Measurements from ENCODE around the gene FOXO3. TPM values are rescaled to one million over a fixed set of nuclear protein-coding genes. Genes with fewer than 3 reads are reported as not detected.
"Not testable (repeated sequence)": the region's sequence is repeated elsewhere in the genome, so short reads cannot be mapped to it uniquely, and the experiment has no call there.

The FOXO3 gene
- total and polyA plus RNA-seq, 3 donors from 2014 or later = 27.5 to 112 (median 81.5) TPM

- intact Hi-C loops (cut with DNase I; ENCODE audit: low total_unique reads) = no loop called here
- peaks cover 28% of the 10 kb centered on the region for H3K4me1 ChIP-seq
- TF ChIP-seq CTCF (IDR thresholded peaks at IDR 0.05) (no peak), POLR2A (IDR thresholded peaks at IDR 0.05) (no peak)
- no peaks in the 10 kb centered on the region for H3K9me3 ChIP-seq
- no peaks in the 10 kb centered on the region for H3K36me3 ChIP-seq (ENCODE audit: low read depth, missing control alignments)
- no peak for DNase-seq
- no peak overlapping the region for H3K4me3 ChIP-seq
- 76% methylated on average over 4 of the region's 4 CpGs for WGBS, 2 donors
- H3K27ac ChIP-seq = no peak overlapping the region
- no peaks in the 10 kb centered on the region for H3K27me3 ChIP-seq
Observed at GRCh38 chr6:108660251-108660650, 99.5 kb downstream of the FOXO3 start.

- no peak for TF ChIP-seq POLR2A (IDR thresholded peaks at IDR 0.05)
- TF ChIP-seq CTCF (IDR thresholded peaks at IDR 0.05) = no peak
- Histone ChIP-seq H3K4me3 (no peak overlapping the region), H3K9me3 (no peaks in the 10 kb centered on the region), H3K4me1 (peaks cover 17% of the 10 kb centered on the region), H3K36me3 (ENCODE audit: low read depth, missing control alignments) (no peaks in the 10 kb centered on the region), H3K27me3 (no peaks in the 10 kb centered on the region), H3K27ac (no peak overlapping the region)
- intact Hi-C loops (cut with DNase I; ENCODE audit: low total_unique reads) = no loop called here
- DNase-seq = no peak
- WGBS, 2 donors = 55 to 64% methylated on average over 1 of the region's 1 CpG
Observed at GRCh38 chr6:108661430-108661829, 100.7 kb downstream of the FOXO3 start.

- 56 to 84% methylated on average over 2 of the region's 2 CpGs for WGBS, 2 donors
- Histone ChIP-seq H3K4me1 (peaks cover 12% of the 10 kb centered on the region), H3K9me3 (no peaks in the 10 kb centered on the region), H3K36me3 (ENCODE audit: low read depth, missing control alignments) (no peaks in the 10 kb centered on the region), H3K4me3 (no peak overlapping the region), H3K27ac (no peak overlapping the region), H3K27me3 (no peaks in the 10 kb centered on the region)
- TF ChIP-seq CTCF (IDR thresholded peaks at IDR 0.05) = no peak
- TF ChIP-seq POLR2A (IDR thresholded peaks at IDR 0.05) = no peak
- DNase-seq = no peak
- intact Hi-C loops (cut with DNase I; ENCODE audit: low total_unique reads) = no loop called here
Observed at GRCh38 chr6:108661982-108662381, 101.3 kb downstream of the FOXO3 start.

- H3K4me1 ChIP-seq = peaks cover 14% of the 10 kb centered on the region
- TF ChIP-seq POLR2A (IDR thresholded peaks at IDR 0.05) (no peak), CTCF (IDR thresholded peaks at IDR 0.05) (no peak)
- no peak for DNase-seq
- H3K36me3 ChIP-seq (ENCODE audit: low read depth, missing control alignments) = no peaks in the 10 kb centered on the region
- H3K27me3 ChIP-seq = no peaks in the 10 kb centered on the region
- H3K27ac ChIP-seq = no peak overlapping the region
- intact Hi-C loops (cut with DNase I; ENCODE audit: low total_unique reads) = no loop called here
- WGBS, 2 donors = 81 to 83% methylated on average over 2 of the region's 2 CpGs
- H3K4me3 ChIP-seq = no peak overlapping the region
- H3K9me3 ChIP-seq = no peaks in the 10 kb centered on the region
Observed at GRCh38 chr6:108662702-108663101, 102.0 kb downstream of the FOXO3 start.

GRCh38 chr6:108663494-108664064, 102.9 kb downstream of the FOXO3 start:
- WGBS, 2 donors = 94 to 95% methylated on average over 5 to 25 of the region's 30 CpGs
- H3K27ac ChIP-seq; H3K9me3 ChIP-seq; DNase-seq; H3K36me3 ChIP-seq (ENCODE audit: low read depth, missing control alignments); intact Hi-C loops (cut with DNase I; ENCODE audit: low total_unique reads); H3K4me3 ChIP-seq; H3K27me3 ChIP-seq: not testable (repeated sequence)
- H3K4me1 ChIP-seq = peaks cover 17% of the 10 kb centered on the region

All from testis (tissue), 3 donors.